ENCODE data around the gene SEPTIN1. TPM values are rescaled to one million over a fixed set of nuclear protein-coding genes. Genes with fewer than 3 reads are reported as not detected.

The SEPTIN1 gene
- total and polyA plus RNA-seq, 9 donors = 0.46 to 8.2 (median 3.3) TPM

DNA sequence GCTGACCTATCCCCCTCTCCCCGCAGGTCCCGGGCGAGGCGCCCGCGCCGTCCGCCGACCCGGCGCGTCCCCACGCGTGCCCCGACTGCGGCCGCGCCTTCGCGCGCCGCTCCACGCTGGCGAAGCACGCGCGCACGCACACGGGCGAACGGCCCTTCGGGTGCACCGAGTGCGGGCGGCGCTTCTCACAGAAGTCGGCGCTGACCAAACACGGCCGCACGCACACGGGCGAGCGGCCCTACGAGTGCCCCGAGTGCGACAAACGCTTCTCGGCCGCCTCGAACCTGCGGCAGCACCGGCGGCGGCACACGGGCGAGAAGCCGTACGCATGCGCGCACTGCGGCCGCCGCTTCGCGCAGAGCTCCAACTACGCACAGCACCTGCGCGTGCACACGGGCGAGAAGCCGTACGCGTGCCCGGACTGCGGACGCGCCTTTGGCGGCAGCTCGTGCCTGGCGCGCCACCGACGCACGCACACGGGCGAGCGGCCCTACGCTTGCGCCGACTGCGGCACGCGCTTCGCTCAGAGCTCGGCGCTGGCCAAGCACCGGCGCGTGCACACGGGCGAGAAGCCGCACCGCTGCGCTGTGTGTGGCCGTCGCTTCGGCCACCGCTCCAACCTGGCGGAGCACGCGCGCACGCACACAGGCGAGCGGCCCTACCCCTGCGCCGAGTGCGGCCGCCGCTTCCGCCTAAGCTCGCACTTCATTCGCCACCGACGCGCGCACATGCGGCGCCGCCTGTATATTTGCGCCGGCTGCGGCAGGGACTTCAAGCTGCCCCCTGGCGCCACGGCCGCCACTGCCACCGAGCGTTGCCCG, 35.4 kb upstream of the SEPTIN1 start:
- Histone ChIP-seq H3K27ac (peak overlapping the region; percentile 3 to 69), H3K4me3 (peak overlapping the region; percentile 46), H3K27me3 (no peaks in the 10 kb centered on the region), H3K36me3 (no peaks in the 10 kb centered on the region), H3K4me1 (ENCODE audit: insufficient read depth) (peaks cover 5% of the 10 kb centered on the region), H3K9me3 (no peaks in the 10 kb centered on the region)
- TF ChIP-seq POLR2A (IDR thresholded peaks at IDR 0.05) = no peak
- TF ChIP-seq EP300 (IDR thresholded peaks at IDR 0.05) = no peak
- peak; percentile 75 to 91 (median 84) for DNase-seq
- WGBS, 3 donors = 0 to 2% (median 1%) methylated on average over 93 to 140 of the region's 140 CpGs
- intact Hi-C loops (cut with DNase I) = loop anchor here in 2 of 4 donors (5.0 to 10.0 kb wide), 2 partner anchors 323 to 325 kb away; partner anchors contain the start of genes TBX6 (in 2 of the 2) and YPEL3 (in 1 of the 2)

GRCh38 chr16:30416624-30417528, 34.5 kb upstream of the SEPTIN1 start:
- no peak for DNase-seq
- TF ChIP-seq, protein P1, sequence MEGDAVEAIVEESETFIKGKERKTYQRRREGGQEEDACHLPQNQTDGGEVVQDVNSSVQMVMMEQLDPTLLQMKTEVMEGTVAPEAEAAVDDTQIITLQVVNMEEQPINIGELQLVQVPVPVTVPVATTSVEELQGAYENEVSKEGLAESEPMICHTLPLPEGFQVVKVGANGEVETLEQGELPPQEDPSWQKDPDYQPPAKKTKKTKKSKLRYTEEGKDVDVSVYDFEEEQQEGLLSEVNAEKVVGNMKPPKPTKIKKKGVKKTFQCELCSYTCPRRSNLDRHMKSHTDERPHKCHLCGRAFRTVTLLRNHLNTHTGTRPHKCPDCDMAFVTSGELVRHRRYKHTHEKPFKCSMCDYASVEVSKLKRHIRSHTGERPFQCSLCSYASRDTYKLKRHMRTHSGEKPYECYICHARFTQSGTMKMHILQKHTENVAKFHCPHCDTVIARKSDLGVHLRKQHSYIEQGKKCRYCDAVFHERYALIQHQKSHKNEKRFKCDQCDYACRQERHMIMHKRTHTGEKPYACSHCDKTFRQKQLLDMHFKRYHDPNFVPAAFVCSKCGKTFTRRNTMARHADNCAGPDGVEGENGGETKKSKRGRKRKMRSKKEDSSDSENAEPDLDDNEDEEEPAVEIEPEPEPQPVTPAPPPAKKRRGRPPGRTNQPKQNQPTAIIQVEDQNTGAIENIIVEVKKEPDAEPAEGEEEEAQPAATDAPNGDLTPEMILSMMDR (IDR thresholded peaks at IDR 0.05) = no peak
- TF ChIP-seq EP300 (IDR thresholded peaks at IDR 0.05) (no peak), POLR2A (IDR thresholded peaks at IDR 0.05) (no peak)

DNA sequence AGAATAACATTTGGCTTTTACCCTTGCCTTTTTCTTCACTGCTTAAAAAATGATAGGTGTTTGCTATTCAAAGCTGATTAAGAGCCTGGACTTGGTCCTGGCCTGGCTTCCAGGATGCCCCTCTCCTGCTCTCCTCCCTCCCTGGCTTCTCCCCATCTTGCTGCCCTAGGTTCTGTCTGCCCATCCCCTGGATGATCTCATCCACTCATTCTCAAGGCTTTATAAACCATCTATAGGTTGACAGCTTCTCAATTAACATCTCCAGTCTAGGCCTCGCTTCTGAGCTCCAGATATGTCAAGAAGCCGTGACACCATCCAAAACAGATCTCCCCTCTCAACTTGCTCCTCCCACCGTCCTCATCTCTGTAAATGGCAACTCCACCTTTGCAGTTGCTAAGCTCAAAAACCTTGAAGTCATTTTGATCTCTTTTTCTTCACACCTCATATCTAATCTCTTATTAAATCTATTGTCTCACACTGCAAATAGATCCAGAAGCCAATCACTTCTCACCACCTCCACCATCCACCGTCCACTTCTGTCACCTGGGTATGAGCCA, 33.8 kb upstream of the SEPTIN1 start:
- H3K9me3 ChIP-seq = no peaks in the 10 kb centered on the region
- DNase-seq = no peak
- no peaks in the 10 kb centered on the region for H3K36me3 ChIP-seq
- intact Hi-C loops (cut with DNase I) = loop anchor here in 2 of 4 donors (5.0 to 10.0 kb wide), 2 partner anchors 321 to 324 kb away; partner anchors contain the start of genes TBX6 (in 2 of the 2) and YPEL3 (in 1 of the 2)
- H3K4me3 ChIP-seq = no peak overlapping the region
- WGBS, 3 donors = 90 to 94% (median 92%) methylated on average over 4 of the region's 4 CpGs
- H3K4me1 ChIP-seq (ENCODE audit: insufficient read depth) = peaks cover 5% of the 10 kb centered on the region
- H3K27ac ChIP-seq = no peak overlapping the region
- TF ChIP-seq POLR2A (IDR thresholded peaks at IDR 0.05) = no peak
- no peak for TF ChIP-seq EP300 (IDR thresholded peaks at IDR 0.05)
- TF ChIP-seq, protein P1 (IDR thresholded peaks at IDR 0.05) = no peak
- H3K27me3 ChIP-seq = no peaks in the 10 kb centered on the region

More at GRCh38 chr16:30416624-30417528, 34.5 kb upstream of the SEPTIN1 start:
- Histone ChIP-seq H3K27ac (peak overlapping the region; percentile 3 to 69), H3K4me3 (peak overlapping the region; percentile 46), H3K9me3 (no peaks in the 10 kb centered on the region), H3K27me3 (no peaks in the 10 kb centered on the region), H3K36me3 (no peaks in the 10 kb centered on the region), H3K4me1 (ENCODE audit: insufficient read depth) (peaks cover 5% of the 10 kb centered on the region)
- 44 to 54% (median 44%) methylated on average over 18 of the region's 18 CpGs for WGBS, 3 donors
- intact Hi-C loops (cut with DNase I) = loop anchor here in 2 of 4 donors (5.0 to 10.0 kb wide), 2 partner anchors 322 to 325 kb away; partner anchors contain the start of genes TBX6 (in 2 of the 2) and YPEL3 (in 1 of the 2)

GRCh38 chr16:30414159-30414558, 31.8 kb upstream of the SEPTIN1 start:
- 65 to 81% (median 75%) methylated on average over 5 of the region's 5 CpGs for WGBS, 3 donors
- H3K27me3 ChIP-seq = no peaks in the 10 kb centered on the region
- intact Hi-C loops (cut with DNase I) = loop anchor here in 1 of 4 donors (10.0 kb wide), 1 partner anchor 319 kb away; the partner anchor contains the start of genes TBX6 and YPEL3
- H3K4me1 ChIP-seq (ENCODE audit: insufficient read depth) = peaks cover 7% of the 10 kb centered on the region
- no peak overlapping the region for H3K27ac ChIP-seq
- DNase-seq = no peak
- no peaks in the 10 kb centered on the region for H3K36me3 ChIP-seq
- no peak overlapping the region for H3K4me3 ChIP-seq
- TF ChIP-seq, protein P1 (IDR thresholded peaks at IDR 0.05) = no peak
- no peak for TF ChIP-seq EP300 (IDR thresholded peaks at IDR 0.05)
- TF ChIP-seq POLR2A (IDR thresholded peaks at IDR 0.05) = no peak
- no peaks in the 10 kb centered on the region for H3K9me3 ChIP-seq
